GM23338 (cell line): ENCODE measurements around the gene SLC9A3. TPM values are rescaled to one million over a fixed set of nuclear protein-coding genes. Genes with fewer than 3 reads are reported as not detected.
A peak's percentile ranks its signal among the peaks of the same experiment; 100 is the strongest.

Experiments used
- ATAC-seq: fragments of 200-7000 bp; cut with Tn5 transposase; 3 replicates; pipeline ENCODE4 v1.9.1; 2020
- DNase-seq: peaks from one replicate; pipeline ENCODE4 v3.0.0-alpha.2; 2015; ENCODE audit warnings: low spot score
- H2AFZ ChIP-seq: fragments of 200-600 bp; sonication (generic); 2 replicates; pipeline ENCODE4 v1.8.0; 2016; ENCODE audit warnings: antibody characterized with exemption, mild to moderate bottlenecking, moderate library complexity
- H3F3A ChIP-seq: fragments of 200-600 bp; sonication (generic); replicated peaks from 2 replicates; pipeline ENCODE4 v1.8.0; 2017; ENCODE audit warnings: antibody characterized with exemption, mixed run types, low read depth
- H3K27ac ChIP-seq: fragments of 200-600 bp; sonication (generic); 2 replicates; pipeline ENCODE4 v1.6.1; 2016; ENCODE audit warnings: low read depth
- H3K27me3 ChIP-seq: fragments of 200-600 bp; sonication (generic); 2 replicates; pipeline ENCODE4 v1.8.0; 2016; ENCODE audit warnings: mild to moderate bottlenecking, mixed run types, moderate library complexity; ENCODE audit not compliant: insufficient read depth
- H3K36me3 ChIP-seq: fragments of 200-600 bp; sonication (generic); 2 replicates; pipeline ENCODE4 v1.8.0; 2016; ENCODE audit warnings: mild to moderate bottlenecking; ENCODE audit not compliant: insufficient read depth
- H3K4me1 ChIP-seq: fragments of 200-600 bp; sonication (generic); 2 replicates; pipeline ENCODE4 v1.8.0; 2016; ENCODE audit warnings: mild to moderate bottlenecking, moderate library complexity; ENCODE audit not compliant: insufficient read depth
- H3K4me2 ChIP-seq: fragments of 200-600 bp; sonication (generic); 2 replicates; pipeline ENCODE4 v1.7.1; 2017; ENCODE audit warnings: mixed run types
- H3K4me3 ChIP-seq: fragments of 200-600 bp; sonication (generic); 2 replicates; pipeline ENCODE4 v1.6.1; 2016; ENCODE audit warnings: mixed run types
- H3K79me2 ChIP-seq: fragments of 200-600 bp; sonication (generic); replicated peaks from 2 replicates; pipeline ENCODE4 v1.8.0; 2017; ENCODE audit warnings: mild to moderate bottlenecking; ENCODE audit not compliant: insufficient read depth
- H3K9me2 ChIP-seq: fragments of 200-600 bp; sonication (generic); 2 replicates; pipeline ENCODE4 v1.8.0; 2017; ENCODE audit not compliant: insufficient read depth
- H4K20me1 ChIP-seq: fragments of 200-600 bp; sonication (generic); replicated peaks from 2 replicates; pipeline ENCODE4 v1.8.0; 2017; ENCODE audit warnings: mild to moderate bottlenecking; ENCODE audit not compliant: insufficient read depth
- H3K27ac Mint-ChIP-seq: 2 replicates; pipeline ENCODE4 v1.8.0; 2020; ENCODE audit warnings: inconsistent platforms, mild to moderate bottlenecking, moderate library complexity, mixed read lengths
- H3K27me3 Mint-ChIP-seq: 3 replicates; pipeline ENCODE4 v1.8.0; 2022; ENCODE audit warnings: low read depth, mild to moderate bottlenecking, moderate library complexity, mixed read lengths, inconsistent platforms; ENCODE audit not compliant: insufficient read depth, poor library complexity
- H3K36me3 Mint-ChIP-seq: 3 replicates; pipeline ENCODE4 v1.8.0; 2021; ENCODE audit warnings: low read depth, mild to moderate bottlenecking, inconsistent platforms, moderate library complexity, mixed read lengths
- H3K4me1 Mint-ChIP-seq: 3 replicates; pipeline ENCODE4 v1.8.0; 2020; ENCODE audit warnings: mild to moderate bottlenecking, inconsistent platforms, mixed read lengths
- H3K4me3 Mint-ChIP-seq: 3 replicates; pipeline ENCODE4 v1.8.0; 2021; ENCODE audit warnings: moderate library complexity, mild to moderate bottlenecking, inconsistent platforms, mixed read lengths
- H3K9me3 Mint-ChIP-seq: 3 replicates; pipeline ENCODE4 v1.8.0; 2020; ENCODE audit warnings: moderate library complexity, mild to moderate bottlenecking, inconsistent platforms, mixed read lengths
- CREB1 ChIP-seq: fragments of 250-450 bp; sonication (Bioruptor Pico); IDR thresholded peaks from 2 replicates; pipeline ENCODE4 v1.5.0; 2020; ENCODE audit warnings: low read depth, mild to moderate bottlenecking, moderate library complexity
- ETS1 ChIP-seq: IDR thresholded peaks from 2 replicates; pipeline ENCODE4 v1.6.1; 2016; ENCODE audit warnings: antibody characterized with exemption
- EZH2 ChIP-seq: fragments of 200-600 bp; sonication (generic); IDR thresholded peaks from one replicate; pipeline ENCODE4 v1.8.0; 2017; ENCODE audit warnings: antibody characterized with exemption, mild to moderate bottlenecking, low read depth; ENCODE audit not compliant: unreplicated experiment
- POLR2AphosphoS5 ChIP-seq: IDR thresholded peaks from 2 replicates; pipeline ENCODE4 v1.6.1; 2016; ENCODE audit warnings: antibody characterized with exemption, low read depth
- STAT1 ChIP-seq: IDR thresholded peaks from one replicate; pipeline ENCODE4 v1.6.1; 2016; ENCODE audit warnings: antibody characterized with exemption; ENCODE audit not compliant: unreplicated experiment
- polyA plus RNA-seq: library from polyadenylated mRNA; unstranded; fragments of >200 nt; fragmentation: Nextera tagmentation; extraction: Ambion mirVana; gene quantifications from 2 replicates; pipeline ENCODE4 v1.2.1, GENCODE V29; 2016
- total RNA-seq: library from RNA; depleted of rRNA; stranded (reverse); fragments of >200 nt; shearing (Covaris generic); gene quantifications from 2 replicates; pipeline ENCODE4 v1.2.3, GENCODE V29; 2014
- TF ChIP-seq, protein P1 (sequence below): IDR thresholded peaks from one replicate; pipeline ENCODE4 v1.6.1; 2018; ENCODE audit warnings: antibody characterized with exemption; ENCODE audit not compliant: unreplicated experiment
- TF ChIP-seq, protein P2 (sequence below), 2 experiments: fragments of 200-600 bp in 1 of 2; sonication (generic) in 1 of 2; conservative IDR thresholded peaks; 2 replicates each; pipeline versions ENCODE4 v1.5.1 to v1.6.1; 2016 to 2017; ENCODE audit warnings: antibody characterized with exemption in 2 of 2, low read depth in 2 of 2, mild to moderate bottlenecking in 2 of 2, moderate library complexity in 1 of 2

Gene SLC9A3
- total and polyA plus RNA-seq, 2 experiments from 2014 or later, result 0.39 to 3.1 TPM

DNA sequence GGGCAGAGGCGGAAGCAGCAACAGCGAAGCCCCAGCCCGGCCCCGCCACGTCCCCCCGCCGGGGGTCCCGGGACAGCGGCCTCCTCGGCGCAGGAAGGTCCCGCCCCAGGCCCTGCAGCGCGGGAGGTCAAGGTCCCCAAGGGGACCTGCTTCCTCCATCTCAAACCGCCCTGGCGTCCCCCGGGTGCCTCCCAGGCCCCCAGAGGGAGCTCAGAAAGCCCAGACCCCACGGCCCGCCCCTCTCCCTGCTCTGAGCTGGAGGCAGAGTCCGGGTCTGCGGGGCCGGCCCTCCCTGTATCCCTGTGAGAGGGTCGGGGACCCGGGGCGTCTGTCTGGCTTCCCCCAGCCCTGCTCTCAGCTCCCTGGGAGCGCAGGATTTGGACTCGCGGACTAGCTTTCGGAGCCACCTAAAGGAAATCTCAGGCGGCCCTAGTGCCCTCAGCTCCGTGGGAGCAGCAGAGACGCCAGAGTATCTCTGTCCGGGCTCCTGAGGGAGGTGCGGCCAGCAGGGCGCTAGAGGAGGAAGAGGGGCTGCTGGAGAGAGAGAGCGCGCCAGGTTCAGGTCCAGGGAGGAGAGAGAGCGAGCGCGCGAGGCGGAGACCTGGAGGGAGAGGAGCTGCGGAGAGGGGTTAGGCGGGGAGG, 50.6 kb downstream of the SLC9A3 start:
- peak overlapping the region; percentile 69 for H3K4me3 Mint-ChIP-seq
- DNase-seq, result peak; percentile 70
- ATAC-seq, result peak; percentile 28
- H3K9me2 ChIP-seq, result no peaks in the 10 kb centered on the region
- H3F3A ChIP-seq, result no peaks in the 10 kb centered on the region
- H2AFZ ChIP-seq, result peak overlapping the region; percentile 66; the same call in 1 of the 2 replicates
- H3K27ac Mint-ChIP-seq, result no peak overlapping the region
- H3K9me3 Mint-ChIP-seq, result no peaks in the 10 kb centered on the region
- H4K20me1 ChIP-seq, result peaks cover 9% of the 10 kb centered on the region; the same call in 1 of the 2 replicates
- peak overlapping the region; percentile 85 for H3K4me3 ChIP-seq
- H3K79me2 ChIP-seq, result no peaks in the 10 kb centered on the region
- peaks cover 8% of the 10 kb centered on the region; the same call in 2 of the 3 replicates for H3K4me1 Mint-ChIP-seq
- H3K27ac ChIP-seq, result no peak overlapping the region
- no peaks in the 10 kb centered on the region for H3K36me3 ChIP-seq
- H3K27me3 ChIP-seq, result peaks cover 34% of the 10 kb centered on the region
- H3K4me2 ChIP-seq, result peak overlapping the region; percentile 96
- no peak for TF ChIP-seq STAT1
- TF ChIP-seq, protein P1, sequence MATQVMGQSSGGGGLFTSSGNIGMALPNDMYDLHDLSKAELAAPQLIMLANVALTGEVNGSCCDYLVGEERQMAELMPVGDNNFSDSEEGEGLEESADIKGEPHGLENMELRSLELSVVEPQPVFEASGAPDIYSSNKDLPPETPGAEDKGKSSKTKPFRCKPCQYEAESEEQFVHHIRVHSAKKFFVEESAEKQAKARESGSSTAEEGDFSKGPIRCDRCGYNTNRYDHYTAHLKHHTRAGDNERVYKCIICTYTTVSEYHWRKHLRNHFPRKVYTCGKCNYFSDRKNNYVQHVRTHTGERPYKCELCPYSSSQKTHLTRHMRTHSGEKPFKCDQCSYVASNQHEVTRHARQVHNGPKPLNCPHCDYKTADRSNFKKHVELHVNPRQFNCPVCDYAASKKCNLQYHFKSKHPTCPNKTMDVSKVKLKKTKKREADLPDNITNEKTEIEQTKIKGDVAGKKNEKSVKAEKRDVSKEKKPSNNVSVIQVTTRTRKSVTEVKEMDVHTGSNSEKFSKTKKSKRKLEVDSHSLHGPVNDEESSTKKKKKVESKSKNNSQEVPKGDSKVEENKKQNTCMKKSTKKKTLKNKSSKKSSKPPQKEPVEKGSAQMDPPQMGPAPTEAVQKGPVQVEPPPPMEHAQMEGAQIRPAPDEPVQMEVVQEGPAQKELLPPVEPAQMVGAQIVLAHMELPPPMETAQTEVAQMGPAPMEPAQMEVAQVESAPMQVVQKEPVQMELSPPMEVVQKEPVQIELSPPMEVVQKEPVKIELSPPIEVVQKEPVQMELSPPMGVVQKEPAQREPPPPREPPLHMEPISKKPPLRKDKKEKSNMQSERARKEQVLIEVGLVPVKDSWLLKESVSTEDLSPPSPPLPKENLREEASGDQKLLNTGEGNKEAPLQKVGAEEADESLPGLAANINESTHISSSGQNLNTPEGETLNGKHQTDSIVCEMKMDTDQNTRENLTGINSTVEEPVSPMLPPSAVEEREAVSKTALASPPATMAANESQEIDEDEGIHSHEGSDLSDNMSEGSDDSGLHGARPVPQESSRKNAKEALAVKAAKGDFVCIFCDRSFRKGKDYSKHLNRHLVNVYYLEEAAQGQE, result no peak
- peak; percentile 76 for TF ChIP-seq EZH2
- peaks cover 40% of the 10 kb centered on the region for H3K27me3 Mint-ChIP-seq
- H3K4me1 ChIP-seq, result no peaks in the 10 kb centered on the region
- no peaks in the 10 kb centered on the region for H3K36me3 Mint-ChIP-seq

- peak overlapping the region; percentile 96 for H3K4me2 ChIP-seq
- H3K4me3 Mint-ChIP-seq, result peak overlapping the region; percentile 52; the same call in 2 of the 3 replicates
- H3K4me3 ChIP-seq, result peak overlapping the region; percentile 85
- H3K27ac Mint-ChIP-seq, result no peak overlapping the region
- no peaks in the 10 kb centered on the region for H3K79me2 ChIP-seq
- H3F3A ChIP-seq, result no peaks in the 10 kb centered on the region
- TF ChIP-seq ETS1 (no peak), CREB1 (CRISPR knock-in tag) (peak; percentile 77), POLR2AphosphoS5 (peak; percentile 69)
- TF ChIP-seq, protein P2, sequence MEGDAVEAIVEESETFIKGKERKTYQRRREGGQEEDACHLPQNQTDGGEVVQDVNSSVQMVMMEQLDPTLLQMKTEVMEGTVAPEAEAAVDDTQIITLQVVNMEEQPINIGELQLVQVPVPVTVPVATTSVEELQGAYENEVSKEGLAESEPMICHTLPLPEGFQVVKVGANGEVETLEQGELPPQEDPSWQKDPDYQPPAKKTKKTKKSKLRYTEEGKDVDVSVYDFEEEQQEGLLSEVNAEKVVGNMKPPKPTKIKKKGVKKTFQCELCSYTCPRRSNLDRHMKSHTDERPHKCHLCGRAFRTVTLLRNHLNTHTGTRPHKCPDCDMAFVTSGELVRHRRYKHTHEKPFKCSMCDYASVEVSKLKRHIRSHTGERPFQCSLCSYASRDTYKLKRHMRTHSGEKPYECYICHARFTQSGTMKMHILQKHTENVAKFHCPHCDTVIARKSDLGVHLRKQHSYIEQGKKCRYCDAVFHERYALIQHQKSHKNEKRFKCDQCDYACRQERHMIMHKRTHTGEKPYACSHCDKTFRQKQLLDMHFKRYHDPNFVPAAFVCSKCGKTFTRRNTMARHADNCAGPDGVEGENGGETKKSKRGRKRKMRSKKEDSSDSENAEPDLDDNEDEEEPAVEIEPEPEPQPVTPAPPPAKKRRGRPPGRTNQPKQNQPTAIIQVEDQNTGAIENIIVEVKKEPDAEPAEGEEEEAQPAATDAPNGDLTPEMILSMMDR (conservative IDR thresholded peaks at IDR 0.05; ENCODE audit: low read depth in 2 of 2), result no peak
- H3K27ac ChIP-seq, result no peak overlapping the region
- H4K20me1 ChIP-seq, result peaks cover 9% of the 10 kb centered on the region; the same call in 1 of the 2 replicates
- H3K4me1 ChIP-seq, result no peaks in the 10 kb centered on the region
- no peaks in the 10 kb centered on the region for H3K9me2 ChIP-seq
- DNase-seq (peak; percentile 83), ATAC-seq (peak; percentile 48)
- H3K4me1 Mint-ChIP-seq, result peaks cover 8% of the 10 kb centered on the region; the same call in 2 of the 3 replicates
- H3K27me3 Mint-ChIP-seq, result peaks cover 43% of the 10 kb centered on the region
- H3K36me3 Mint-ChIP-seq, result no peaks in the 10 kb centered on the region
- H3K36me3 ChIP-seq, result no peaks in the 10 kb centered on the region
- 0 out of 2 replicates have a peak overlapping the region, but pooled peaks have one; percentile 74 for H2AFZ ChIP-seq
- H3K27me3 ChIP-seq, result peaks cover 34% of the 10 kb centered on the region
- H3K9me3 Mint-ChIP-seq, result no peaks in the 10 kb centered on the region
Measured at GRCh38 chr5:472656-473550, 51.3 kb downstream of the SLC9A3 start.
